K562 (cell line): ENCODE measurements around the gene KIF5A. TPM values are rescaled to one million over a fixed set of nuclear protein-coding genes. Genes with fewer than 3 reads are reported as not detected.
A peak's percentile ranks its signal among the peaks of the same experiment; 100 is the strongest.

Experiments used
- ADNP ChIP-seq: fragments of 200-800 bp; sonication (Bioruptor generic); IDR thresholded peaks from 2 replicates; pipeline ENCODE4 v1.6.1; 2016; ENCODE audit warnings: missing genetic modification characterization, missing compliant biosample characterization
- ERF ChIP-seq: fragments of 450-650 bp; formaldehyde crosslinking; IDR thresholded peaks from 2 replicates; pipeline ENCODE4 v1.4.0; 2020; ENCODE audit warnings: mild to moderate bottlenecking, mixed read lengths
- FOXJ2 ChIP-seq: fragments of 200-800 bp; sonication (Bioruptor generic); IDR thresholded peaks from 2 replicates; pipeline ENCODE4 v1.6.1; 2016; ENCODE audit warnings: missing genetic modification characterization, missing compliant biosample characterization
- GTF2E2 ChIP-seq: fragments of 200-800 bp; sonication (Bioruptor generic); IDR thresholded peaks from 2 replicates; pipeline ENCODE4 v1.6.1; 2016; ENCODE audit warnings: missing genetic modification characterization, missing compliant biosample characterization
- IRF1 ChIP-seq: sonication (generic); formaldehyde crosslinking; IDR thresholded peaks from 2 replicates; pipeline ENCODE4 v1.8.0; 2022; ENCODE audit warnings: missing genetic modification reagents, mild to moderate bottlenecking, borderline replicate concordance
- MCM2 ChIP-seq: fragments of 450-650 bp; IDR thresholded peaks from 2 replicates; pipeline ENCODE4 v1.6.1; 2017; ENCODE audit warnings: low read depth, mild to moderate bottlenecking
- MCM5 ChIP-seq: fragments of 450-650 bp; IDR thresholded peaks from 2 replicates; pipeline ENCODE4 v1.6.1; 2016; ENCODE audit warnings: low read depth
- MTA1 ChIP-seq: fragments of 450-650 bp; IDR thresholded peaks from 2 replicates; pipeline ENCODE4 v1.6.1; 2017; ENCODE audit warnings: borderline replicate concordance
- NFE2 ChIP-seq: IDR thresholded peaks from 2 replicates; pipeline ENCODE4 v1.6.1; 2014; ENCODE audit warnings: antibody characterized with exemption, low read depth
- NONO ChIP-seq, 2 experiments: fragments of 200-400 bp in 1 of 2; fragments of 450-650 bp in 1 of 2; formaldehyde crosslinking in 1 of 2; IDR thresholded peaks; 2 replicates each; pipeline ENCODE4 v1.6.1; 2017; ENCODE audit warnings: low read depth in 2 of 2, mild to moderate bottlenecking in 2 of 2, moderate library complexity in 2 of 2, low read length in 1 of 2
- NR1H2 ChIP-seq: sonication (generic); formaldehyde crosslinking; IDR thresholded peaks from 2 replicates; pipeline ENCODE4 v1.4.0; 2020; ENCODE audit warnings: mild to moderate bottlenecking, missing genetic modification reagents
- NR2F6 ChIP-seq: fragments of 450-650 bp; formaldehyde crosslinking; IDR thresholded peaks from 2 replicates; pipeline ENCODE4 v1.4.0; 2020; ENCODE audit warnings: mild to moderate bottlenecking
- NR3C1 ChIP-seq: sonication (generic); formaldehyde crosslinking; IDR thresholded peaks from 2 replicates; pipeline ENCODE4 v1.8.1; 2022; ENCODE audit warnings: missing genetic modification reagents
- POLR2AphosphoS2 ChIP-seq: IDR thresholded peaks from 2 replicates; pipeline ENCODE4 v1.6.1; 2012; ENCODE audit warnings: low read length, improper control_type of control experiment
- POLR2H ChIP-seq: IDR thresholded peaks from 2 replicates; pipeline ENCODE4 v1.6.1; 2016; ENCODE audit warnings: missing genetic modification characterization, low read depth, mild to moderate bottlenecking, control low read depth, missing compliant biosample characterization, moderate library complexity
- RBM17 ChIP-seq: fragments of 200-400 bp; formaldehyde crosslinking; IDR thresholded peaks from 2 replicates; pipeline ENCODE4 v1.6.1; 2017; ENCODE audit warnings: low read depth, mild to moderate bottlenecking, low read length, borderline replicate concordance
- SMAD3 ChIP-seq: fragments of 450-650 bp; formaldehyde crosslinking; conservative IDR thresholded peaks from 2 replicates; pipeline ENCODE4 v1.4.0; 2020; ENCODE audit warnings: mild to moderate bottlenecking
- SP1 ChIP-seq: sonication (generic); formaldehyde crosslinking; IDR thresholded peaks from 2 replicates; pipeline ENCODE4 v1.8.1; 2022; ENCODE audit warnings: mild to moderate bottlenecking, missing genetic modification reagents
- TAF1 ChIP-seq: IDR thresholded peaks from 2 replicates; pipeline ENCODE4 v1.6.1; 2011; ENCODE audit warnings: mild to moderate bottlenecking, low read length, moderate library complexity; ENCODE audit not compliant: insufficient read depth, control insufficient read depth, severe bottlenecking; ENCODE audit errors: extremely low read depth
- USF1 ChIP-seq: sonication (generic); formaldehyde crosslinking; IDR thresholded peaks from 2 replicates; pipeline ENCODE4 v1.9.0; 2022; ENCODE audit warnings: mild to moderate bottlenecking, missing genetic modification reagents
- ZBTB9 ChIP-seq: fragments of 450-650 bp; formaldehyde crosslinking; IDR thresholded peaks from 2 replicates; pipeline ENCODE4 v1.4.0; 2020; ENCODE audit warnings: mild to moderate bottlenecking, moderate library complexity
- ZFPM2 ChIP-seq: fragments of 250-450 bp; sonication (Bioruptor Pico); IDR thresholded peaks from 2 replicates; pipeline ENCODE4 v1.5.1; 2022; ENCODE audit warnings: mild to moderate bottlenecking
- ZNF12 ChIP-seq: sonication (generic); formaldehyde crosslinking; IDR thresholded peaks from 2 replicates; pipeline ENCODE4 v1.4.0; 2020; ENCODE audit warnings: mild to moderate bottlenecking, missing genetic modification reagents
- ZNF124 ChIP-seq: sonication (generic); formaldehyde crosslinking; IDR thresholded peaks from 2 replicates; pipeline ENCODE4 v1.8.1; 2022; ENCODE audit warnings: missing genetic modification reagents
- ZNF224 ChIP-seq: sonication (generic); formaldehyde crosslinking; IDR thresholded peaks from 2 replicates; pipeline ENCODE4 v1.8.0; 2022; ENCODE audit warnings: mild to moderate bottlenecking, missing genetic modification reagents
- ZNF507 ChIP-seq: conservative IDR thresholded peaks from 2 replicates; pipeline ENCODE4 v1.6.1; 2017; ENCODE audit warnings: missing genetic modification characterization, missing compliant biosample characterization
- ZNF740 ChIP-seq, 3 experiments: fragments of 200-800 bp in 1 of 3; sonication (Bioruptor generic) in 1 of 3; sonication (generic) in 1 of 3; formaldehyde crosslinking in 1 of 3; IDR thresholded peaks; 2 replicates each; pipeline versions ENCODE4 v1.6.1 to v1.8.0; 2016 to 2022; ENCODE audit warnings: mild to moderate bottlenecking in 2 of 3, missing compliant biosample characterization in 2 of 3, missing genetic modification characterization in 2 of 3, missing genetic modification reagents in 1 of 3
- polyA plus RNA-seq, 8 experiments: library from polyadenylated mRNA; depleted of rRNA in 4 of 8; stranded (reverse) in 5 of 8; unstranded in 3 of 8; fragments of >200 nt; fragmentation: Nextera tagmentation in 2 of 8; fragmentation: Illumina TruSeq in 1 of 8; extraction: Ambion mirVana in 2 of 8; extraction: Trizol in 1 of 8; gene quantifications; 2 replicates each; pipeline versions ENCODE4 v1.2.1 to v1.2.3, GENCODE V29; 2011 to 2014; ENCODE audit warnings: inconsistent platforms in 1 of 8, missing spikeins in 1 of 8
- total RNA-seq, 7 experiments: library from RNA; depleted of rRNA in 6 of 7; stranded (reverse); fragments of >200 nt in 6 of 7; fragmentation: Illumina TruSeq in 2 of 7; extraction: Trizol in 2 of 7; gene quantifications; 2 replicates each; pipeline versions ENCODE4 v1.2.1 to v1.2.3, GENCODE V29; 2011 to 2021; ENCODE audit warnings: low replicate concordance in 1 of 7

KIF5A gene
- total and polyA plus RNA-seq, 9 of the 15 experiments (the other 6 are each of a cell fraction or from before 2014, with no cell fraction given): 3.4 to 17.7 (median 8.0) TPM

- TF ChIP-seq IRF1 (CRISPR knock-in tag): no peak
- no peak for TF ChIP-seq RBM17
- TF ChIP-seq POLR2H (tag): peak; percentile 60
- 0 out of 2 replicates have a peak, but pooled peaks have one; percentile 16 for TF ChIP-seq FOXJ2 (tag)
- TF ChIP-seq MCM5: no peak
- no peak for TF ChIP-seq ZNF507 (tag)
- TF ChIP-seq NONO (IDR thresholded peaks at IDR 0.05; ENCODE audit: low read depth in 2 of 2, low read length in 1 of 2): no peak
- TF ChIP-seq ADNP (tag): no peak
- no peak for TF ChIP-seq ZNF12 (CRISPR knock-in tag)
- no peak for TF ChIP-seq GTF2E2 (tag)
- TF ChIP-seq ZNF224: no peak
- 0 out of 2 replicates have a peak, but pooled peaks have one; percentile 25 for TF ChIP-seq ZNF740 (CRISPR knock-in tag; IDR thresholded peaks at IDR 0.05)
- TF ChIP-seq ZNF740 (tag; IDR thresholded peaks at IDR 0.05): no peak
- peak; percentile 77 for TF ChIP-seq POLR2AphosphoS2
- TF ChIP-seq NFE2: no peak
- 0 out of 2 replicates have a peak, but pooled peaks have one; percentile 2 for TF ChIP-seq NR2F6 (CRISPR knock-in tag)
- TF ChIP-seq TAF1: no peak
- TF ChIP-seq ZBTB9 (CRISPR knock-in tag): peak; percentile 32
- TF ChIP-seq SMAD3 (CRISPR knock-in tag): peak; percentile 60; the same call in 1 of the 2 replicates
- TF ChIP-seq MTA1: peak; percentile 24; the same call in 1 of the 2 replicates
- no peak for TF ChIP-seq ZFPM2 (CRISPR knock-in tag)
- no peak for TF ChIP-seq ZNF124 (CRISPR knock-in tag)
- TF ChIP-seq NR1H2 (CRISPR knock-in tag): no peak
- TF ChIP-seq NR3C1 (CRISPR knock-in tag): no peak
- 0 out of 2 replicates have a peak, but pooled peaks have one; percentile 35 for TF ChIP-seq ERF
- no peak for TF ChIP-seq USF1
- no peak for TF ChIP-seq MCM2
- TF ChIP-seq SP1: 0 out of 2 replicates have a peak, but pooled peaks have one; percentile 0
These were observed 33.8 kb upstream of the KIF5A start (continued) for GRCh38 chr12:57515934-57516541.
